ENCODE measurements around the gene WDR38.

Gene WDR38

GRCh38 chr9:124873664-124874063 is 20.4 kb downstream of the WDR38 start:
- peak overlapping the region; percentile 92; the same call in 1 of the 2 replicates for H3K27ac ChIP-seq
- TF ChIP-seq CTCF (conservative IDR thresholded peaks at IDR 0.05) (no peak), ZFX (IDR thresholded peaks at IDR 0.05) (no peak)

GRCh38 chr9:124875501-124875900 is 22.2 kb downstream of the WDR38 start:
- TF ChIP-seq ZFX (IDR thresholded peaks at IDR 0.05) (no peak), CTCF (conservative IDR thresholded peaks at IDR 0.05) (no peak)
- no peak overlapping the region for H3K27ac ChIP-seq

- no peak overlapping the region for H3K27ac ChIP-seq
- TF ChIP-seq CTCF (conservative IDR thresholded peaks at IDR 0.05) (no peak), ZFX (IDR thresholded peaks at IDR 0.05) (no peak)
Measured at GRCh38 chr9:124877021-124877782, 23.9 kb downstream of the WDR38 start.

- no peak overlapping the region for H3K27ac ChIP-seq
- no peak for TF ChIP-seq CTCF (conservative IDR thresholded peaks at IDR 0.05)
- no peak for TF ChIP-seq ZFX (IDR thresholded peaks at IDR 0.05)
Measured at GRCh38 chr9:124878021-124878420, 24.8 kb downstream of the WDR38 start.

- TF ChIP-seq ZFX (IDR thresholded peaks at IDR 0.05): no peak
- TF ChIP-seq CTCF (conservative IDR thresholded peaks at IDR 0.05): no peak
- H3K27ac ChIP-seq: no peak overlapping the region
Measured at GRCh38 chr9:124878518-124878917, 25.3 kb downstream of the WDR38 start.

GRCh38 chr9:124879226-124879625 is 26.0 kb downstream of the WDR38 start:
- no peak for TF ChIP-seq CTCF (conservative IDR thresholded peaks at IDR 0.05)
- no peak for TF ChIP-seq ZFX (IDR thresholded peaks at IDR 0.05)
- H3K27ac ChIP-seq: no peak overlapping the region

- no peak overlapping the region for H3K27ac ChIP-seq
Measured at GRCh38 chr9:124880501-124880900, 27.2 kb downstream of the WDR38 start.

More at GRCh38 chr9:124880501-124880900, 27.2 kb downstream of the WDR38 start:
- no peak for TF ChIP-seq CTCF (conservative IDR thresholded peaks at IDR 0.05)
- no peak for TF ChIP-seq ZFX (IDR thresholded peaks at IDR 0.05)

Measured in C4-2B (cell line).